Measurements from ENCODE around the gene ABCC4. TPM values are rescaled to one million over a fixed set of nuclear protein-coding genes. Genes with fewer than 3 reads are reported as not detected.

The ABCC4 gene
- total and polyA plus RNA-seq, 2 donors (not counting 1 experiment from before 2014, with no cell fraction given), result 35.2 to 98.8 TPM

- Histone ChIP-seq H3K4me1 (ENCODE audit: control insufficient read depth, extremely low read depth, insufficient read depth, low read length) (no peaks in the 10 kb centered on the region), H3K4me2 (ENCODE audit: extremely low read depth, insufficient read depth, low read length) (no peak overlapping the region), H3K36me3 (ENCODE audit: control insufficient read depth, insufficient read depth, low read length) (no peaks in the 10 kb centered on the region), H3K79me2 (ENCODE audit: control insufficient read depth, insufficient read depth, low read length) (no peaks in the 10 kb centered on the region), H3K4me3 (replicated peaks in 1 of 4; ENCODE audit: control extremely low read depth in 1 of 4, insufficient read depth in 1 of 4, low read depth in 3 of 4, low read length in 4 of 4) (no peak overlapping the region), H4K20me1 (ENCODE audit: control insufficient read depth, extremely low read depth, insufficient read depth, low read length) (no peaks in the 10 kb centered on the region), H3K9me3 (ENCODE audit: control insufficient read depth, insufficient read depth, low read depth, low read length) (no peaks in the 10 kb centered on the region), H2AFZ (ENCODE audit: low read length) (no peak overlapping the region), H3K9ac (ENCODE audit: insufficient read depth, low read length) (no peak overlapping the region), H3K27me3 (ENCODE audit: control insufficient read depth, insufficient read depth, low read length) (no peaks in the 10 kb centered on the region), H3K27ac (ENCODE audit: insufficient read depth, low read length) (no peak overlapping the region)
- TF ChIP-seq CTCF (conservative IDR thresholded peaks at IDR 0.05 in 1 of 2, IDR thresholded peaks at IDR 0.05 in 1 of 2; ENCODE audit: low read depth in 1 of 2, low read length in 2 of 2) (no peak), EZH2 (IDR thresholded peaks at IDR 0.05; ENCODE audit: low read length, missing control alignments) (no peak)
- DNase-seq (ENCODE audit: low read depth in 2 of 2), result no peak
Measured at GRCh38 chr13:95113601-95114000, 187.7 kb downstream of the ABCC4 start.

GRCh38 chr13:95112883-95113282 lies 188.4 kb downstream of the ABCC4 start:
- H3K9ac ChIP-seq (ENCODE audit: insufficient read depth, low read length), result no peak overlapping the region
- no peaks in the 10 kb centered on the region for H3K9me3 ChIP-seq (ENCODE audit: control insufficient read depth, insufficient read depth, low read depth, low read length)
- H3K4me3 ChIP-seq (replicated peaks in 1 of 4; ENCODE audit: control extremely low read depth in 1 of 4, insufficient read depth in 1 of 4, low read depth in 3 of 4, low read length in 4 of 4), result no peak overlapping the region
- no peaks in the 10 kb centered on the region for H3K27me3 ChIP-seq (ENCODE audit: control insufficient read depth, insufficient read depth, low read length)
- no peak overlapping the region for H2AFZ ChIP-seq (ENCODE audit: low read length)
- H3K27ac ChIP-seq (ENCODE audit: insufficient read depth, low read length), result no peak overlapping the region
- H3K36me3 ChIP-seq (ENCODE audit: control insufficient read depth, insufficient read depth, low read length), result no peaks in the 10 kb centered on the region
- DNase-seq (ENCODE audit: low read depth in 2 of 2), result no peak
- no peaks in the 10 kb centered on the region for H4K20me1 ChIP-seq (ENCODE audit: control insufficient read depth, extremely low read depth, insufficient read depth, low read length)
- no peak overlapping the region for H3K4me2 ChIP-seq (ENCODE audit: extremely low read depth, insufficient read depth, low read length)
- H3K79me2 ChIP-seq (ENCODE audit: control insufficient read depth, insufficient read depth, low read length), result no peaks in the 10 kb centered on the region
- H3K4me1 ChIP-seq (ENCODE audit: control insufficient read depth, extremely low read depth, insufficient read depth, low read length), result no peaks in the 10 kb centered on the region
- TF ChIP-seq CTCF (conservative IDR thresholded peaks at IDR 0.05 in 1 of 2, IDR thresholded peaks at IDR 0.05 in 1 of 2; ENCODE audit: low read depth in 1 of 2, low read length in 2 of 2), result no peak
- TF ChIP-seq EZH2 (IDR thresholded peaks at IDR 0.05; ENCODE audit: low read length, missing control alignments), result no peak

GRCh38 chr13:95111608-95112007 lies 189.6 kb downstream of the ABCC4 start:
- no peaks in the 10 kb centered on the region for H3K27me3 ChIP-seq (ENCODE audit: control insufficient read depth, insufficient read depth, low read length)
- H3K4me1 ChIP-seq (ENCODE audit: control insufficient read depth, extremely low read depth, insufficient read depth, low read length), result no peaks in the 10 kb centered on the region
- no peaks in the 10 kb centered on the region for H4K20me1 ChIP-seq (ENCODE audit: control insufficient read depth, extremely low read depth, insufficient read depth, low read length)
- no peak overlapping the region for H3K27ac ChIP-seq (ENCODE audit: insufficient read depth, low read length)
- H3K36me3 ChIP-seq (ENCODE audit: control insufficient read depth, insufficient read depth, low read length), result no peaks in the 10 kb centered on the region
- H3K79me2 ChIP-seq (ENCODE audit: control insufficient read depth, insufficient read depth, low read length), result no peaks in the 10 kb centered on the region
- no peak for DNase-seq (ENCODE audit: low read depth in 2 of 2)
- no peak overlapping the region for H3K4me2 ChIP-seq (ENCODE audit: extremely low read depth, insufficient read depth, low read length)
- H3K9ac ChIP-seq (ENCODE audit: insufficient read depth, low read length), result no peak overlapping the region
- no peak for TF ChIP-seq CTCF (conservative IDR thresholded peaks at IDR 0.05 in 1 of 2, IDR thresholded peaks at IDR 0.05 in 1 of 2; ENCODE audit: low read depth in 1 of 2, low read length in 2 of 2)
- no peak for TF ChIP-seq EZH2 (IDR thresholded peaks at IDR 0.05; ENCODE audit: low read length, missing control alignments)
- no peak overlapping the region for H2AFZ ChIP-seq (ENCODE audit: low read length)
- no peak overlapping the region for H3K4me3 ChIP-seq (replicated peaks in 1 of 4; ENCODE audit: control extremely low read depth in 1 of 4, insufficient read depth in 1 of 4, low read depth in 3 of 4, low read length in 4 of 4)
- H3K9me3 ChIP-seq (ENCODE audit: control insufficient read depth, insufficient read depth, low read depth, low read length), result no peaks in the 10 kb centered on the region
